Measurements from ENCODE around the gene ISG20. TPM values are rescaled to one million over a fixed set of nuclear protein-coding genes. Genes with fewer than 3 reads are reported as not detected.
A peak's percentile ranks its signal among the peaks of the same experiment; 100 is the strongest.

ISG20 gene
- total and polyA plus RNA-seq, 4 donors, result 1.4 to 7.4 (median 4.0) TPM

DNA sequence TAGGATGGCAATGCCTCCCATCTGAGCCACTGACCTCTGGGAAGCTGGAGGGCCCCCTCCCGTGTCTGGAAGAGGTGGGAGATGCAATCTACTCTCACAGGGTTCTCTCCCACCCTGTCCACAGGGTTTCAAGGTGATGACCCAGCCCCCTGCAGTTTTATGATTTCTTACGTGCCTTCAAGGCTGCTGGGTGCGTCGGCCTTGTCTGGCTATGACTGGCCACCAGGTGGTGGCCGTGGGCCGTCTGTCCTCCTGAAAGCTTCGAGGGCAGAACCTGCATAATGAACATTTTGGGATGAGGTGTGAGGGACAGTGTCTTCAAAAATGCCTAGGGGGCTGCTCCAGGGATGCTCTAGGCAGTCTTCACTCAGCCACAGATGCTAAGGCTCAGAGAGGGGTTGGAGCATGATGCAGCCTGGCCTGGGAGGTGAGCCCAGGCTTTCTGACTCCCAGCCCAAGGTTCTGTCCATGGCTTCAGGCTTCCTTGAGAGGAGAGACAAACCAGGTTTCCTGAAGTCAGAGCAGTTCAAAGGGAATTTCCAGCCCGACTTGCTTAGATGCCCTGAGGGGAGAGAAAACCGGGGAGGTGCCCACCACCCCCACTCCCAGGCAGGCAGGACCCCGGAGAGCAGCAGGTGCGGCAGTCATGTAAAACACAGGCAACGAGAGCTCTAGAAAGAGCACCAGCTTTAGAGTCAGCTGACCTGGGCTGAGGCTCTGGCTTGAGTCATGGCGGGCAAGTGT, 18.7 kb downstream of the ISG20 start:
- Histone ChIP-seq H3K4me3 (ENCODE audit: low read depth, low read length) (no peak overlapping the region), H3K9me3 (ENCODE audit: control insufficient read depth, insufficient read depth, low read length) (no peaks in the 10 kb centered on the region), H3K36me3 (ENCODE audit: control insufficient read depth, insufficient read depth, low read length) (no peaks in the 10 kb centered on the region), H3K27me3 (ENCODE audit: control insufficient read depth, insufficient read depth, low read length) (no peaks in the 10 kb centered on the region), H3K27ac (ENCODE audit: low read depth, low read length) (no peak overlapping the region), H3K4me1 (ENCODE audit: control insufficient read depth, insufficient read depth, low read length) (peaks cover 36% of the 10 kb centered on the region)
- peak in 5 of 6 donors; percentile 23 to 81 (median 39) for DNase-seq (ENCODE audit: low read depth in 4 of 6, low spot score in 6 of 6)
- 45% methylated on average over 8 of the region's 13 CpGs for WGBS (ENCODE audit: insufficient coverage)

DNA sequence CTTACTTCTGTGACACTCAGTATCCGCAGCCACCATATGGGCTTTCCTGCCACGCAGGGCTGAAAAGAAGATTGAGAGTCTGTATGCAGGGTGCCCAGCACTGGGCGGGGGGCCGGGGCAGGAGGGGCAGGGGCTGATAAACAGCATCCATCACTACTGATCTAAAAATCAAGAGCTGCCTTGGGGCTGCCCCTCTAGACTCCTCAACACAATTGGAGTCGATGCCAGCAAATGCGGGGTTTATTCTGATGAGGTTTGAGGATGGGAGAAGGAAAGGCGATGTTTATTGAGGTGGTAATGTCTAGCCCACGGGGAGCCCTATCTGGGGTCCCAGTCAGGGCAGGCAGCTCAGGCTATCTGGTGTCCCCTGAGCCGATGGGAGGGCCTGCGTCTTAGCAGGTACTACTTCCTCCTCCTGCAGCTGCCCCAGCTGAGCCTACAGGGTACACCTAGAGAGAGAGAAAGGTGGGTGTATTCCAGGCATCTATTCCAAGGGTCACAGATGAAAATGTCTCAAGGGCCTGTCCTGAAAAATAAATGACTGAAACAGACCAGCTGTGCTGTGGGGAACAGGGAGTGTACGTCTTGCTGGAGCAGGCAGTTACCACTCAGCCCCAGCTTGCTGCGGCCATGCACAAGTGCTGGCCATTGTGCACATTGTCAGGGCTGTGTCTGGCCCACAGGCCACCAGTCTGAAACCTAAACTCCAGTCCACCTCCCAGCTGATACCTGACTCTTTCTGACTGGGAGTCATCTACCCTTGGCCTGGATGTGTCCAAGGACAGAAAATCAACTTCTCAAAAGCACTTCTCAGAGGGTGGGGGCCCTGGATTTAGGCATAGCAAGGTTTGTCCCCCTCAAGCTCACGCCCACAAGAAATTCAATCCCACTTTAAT, 19.5 kb downstream of the ISG20 start:
- WGBS (ENCODE audit: insufficient coverage), result 79% methylated on average over 8 of the region's 13 CpGs
- no peak overlapping the region for H3K27ac ChIP-seq (ENCODE audit: low read depth, low read length)
- H3K36me3 ChIP-seq (ENCODE audit: control insufficient read depth, insufficient read depth, low read length), result no peaks in the 10 kb centered on the region

DNA sequence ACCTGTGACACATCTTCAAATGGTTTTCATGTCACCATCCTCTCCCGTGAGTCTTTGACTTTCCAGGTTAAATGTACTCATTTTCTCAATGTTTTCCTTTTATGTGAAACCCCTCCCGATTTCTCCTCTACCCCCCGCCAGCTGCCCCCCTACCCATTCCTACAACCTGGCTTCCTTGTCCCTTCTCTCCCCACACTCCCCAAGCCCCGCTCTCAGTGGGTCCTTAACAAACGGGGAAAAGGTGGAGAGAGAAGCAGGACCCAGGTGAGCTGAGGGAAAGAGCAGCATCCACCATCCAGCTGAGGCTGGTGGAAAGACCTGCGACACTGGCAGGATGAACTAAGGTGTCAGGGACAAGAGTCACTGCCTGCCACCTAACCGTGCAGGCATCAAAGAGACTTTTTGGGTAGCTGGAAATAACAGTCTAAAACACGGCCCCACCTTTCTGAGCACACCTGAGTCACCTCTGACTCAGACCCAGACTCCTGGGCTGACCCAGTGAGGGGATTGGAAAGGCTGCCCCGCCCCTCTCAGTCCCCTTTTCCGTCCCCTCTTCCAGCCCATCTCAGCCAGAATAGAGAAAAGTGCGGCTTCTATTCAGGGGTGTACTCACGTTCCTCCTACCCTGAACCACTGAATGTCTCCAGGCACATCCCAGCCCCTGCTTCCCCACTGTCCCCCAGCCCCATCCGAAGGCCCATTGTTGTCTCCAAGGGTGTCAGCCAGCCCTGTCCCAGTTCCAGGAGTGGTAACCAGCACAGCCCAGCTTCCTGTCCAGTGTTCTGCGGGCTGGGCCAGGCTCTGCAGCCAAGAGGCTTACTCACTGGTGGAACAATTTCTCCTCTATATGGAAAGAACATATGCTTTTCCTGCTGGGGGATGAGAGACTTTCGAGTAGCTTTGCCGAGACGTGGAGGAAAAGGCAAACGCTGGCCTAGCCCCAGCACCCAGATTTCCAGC, 20.4 kb downstream of the ISG20 start:
- WGBS (ENCODE audit: insufficient coverage), result 64% methylated on average over 13 of the region's 18 CpGs
- H3K36me3 ChIP-seq (ENCODE audit: control insufficient read depth, insufficient read depth, low read length), result no peaks in the 10 kb centered on the region
- H3K27ac ChIP-seq (ENCODE audit: low read depth, low read length), result no peak overlapping the region
- peak in 1 of 6 donors; percentile 47 for DNase-seq (ENCODE audit: low read depth in 4 of 6, low spot score in 6 of 6)
- no peaks in the 10 kb centered on the region for H3K9me3 ChIP-seq (ENCODE audit: control insufficient read depth, insufficient read depth, low read length)
- H3K4me1 ChIP-seq (ENCODE audit: control insufficient read depth, insufficient read depth, low read length), result peaks cover 28% of the 10 kb centered on the region
- H3K4me3 ChIP-seq (ENCODE audit: low read depth, low read length), result no peak overlapping the region
- no peaks in the 10 kb centered on the region for H3K27me3 ChIP-seq (ENCODE audit: control insufficient read depth, insufficient read depth, low read length)

More for the DNA sequence above, 19.5 kb downstream of the ISG20 start:
- Histone ChIP-seq H3K9me3 (ENCODE audit: control insufficient read depth, insufficient read depth, low read length) (no peaks in the 10 kb centered on the region), H3K4me3 (ENCODE audit: low read depth, low read length) (no peak overlapping the region), H3K4me1 (ENCODE audit: control insufficient read depth, insufficient read depth, low read length) (peaks cover 29% of the 10 kb centered on the region), H3K27me3 (ENCODE audit: control insufficient read depth, insufficient read depth, low read length) (no peaks in the 10 kb centered on the region)
- DNase-seq (ENCODE audit: low read depth in 4 of 6, low spot score in 6 of 6), result no peak

DNA sequence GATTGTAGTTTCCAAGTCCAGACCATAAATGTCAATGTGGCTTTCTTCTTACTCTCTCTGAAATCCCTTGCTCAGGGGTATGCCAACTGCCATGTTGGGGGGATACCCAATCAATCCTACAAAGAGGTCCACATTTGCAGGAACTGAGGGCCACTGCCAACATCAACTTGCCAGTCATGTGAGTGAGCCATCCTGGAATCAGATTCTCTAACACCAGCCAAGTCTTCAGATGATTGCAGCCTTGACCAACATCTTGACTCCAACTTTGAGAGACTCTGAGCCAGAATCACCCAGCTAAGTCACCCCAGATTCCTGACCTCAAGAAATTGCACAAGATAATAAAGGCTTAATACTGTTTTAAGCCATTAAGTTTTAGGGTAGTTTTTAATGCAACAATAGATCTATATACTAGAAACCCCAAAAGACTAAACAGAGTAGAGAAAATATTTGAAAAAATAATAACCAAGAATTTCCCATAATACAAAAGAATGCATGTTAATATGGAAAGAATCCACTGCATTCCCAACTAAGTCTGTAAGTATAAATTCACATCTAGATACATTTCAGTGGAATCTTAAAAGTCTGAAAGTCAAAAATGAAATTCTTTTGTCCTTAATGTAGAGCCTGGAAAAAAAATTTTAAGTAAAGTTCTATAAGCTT, 22.4 kb downstream of the ISG20 start:
- no peak for DNase-seq (ENCODE audit: low read depth in 4 of 6, low spot score in 6 of 6)
- H3K27ac ChIP-seq (ENCODE audit: low read depth, low read length), result no peak overlapping the region

DNA sequence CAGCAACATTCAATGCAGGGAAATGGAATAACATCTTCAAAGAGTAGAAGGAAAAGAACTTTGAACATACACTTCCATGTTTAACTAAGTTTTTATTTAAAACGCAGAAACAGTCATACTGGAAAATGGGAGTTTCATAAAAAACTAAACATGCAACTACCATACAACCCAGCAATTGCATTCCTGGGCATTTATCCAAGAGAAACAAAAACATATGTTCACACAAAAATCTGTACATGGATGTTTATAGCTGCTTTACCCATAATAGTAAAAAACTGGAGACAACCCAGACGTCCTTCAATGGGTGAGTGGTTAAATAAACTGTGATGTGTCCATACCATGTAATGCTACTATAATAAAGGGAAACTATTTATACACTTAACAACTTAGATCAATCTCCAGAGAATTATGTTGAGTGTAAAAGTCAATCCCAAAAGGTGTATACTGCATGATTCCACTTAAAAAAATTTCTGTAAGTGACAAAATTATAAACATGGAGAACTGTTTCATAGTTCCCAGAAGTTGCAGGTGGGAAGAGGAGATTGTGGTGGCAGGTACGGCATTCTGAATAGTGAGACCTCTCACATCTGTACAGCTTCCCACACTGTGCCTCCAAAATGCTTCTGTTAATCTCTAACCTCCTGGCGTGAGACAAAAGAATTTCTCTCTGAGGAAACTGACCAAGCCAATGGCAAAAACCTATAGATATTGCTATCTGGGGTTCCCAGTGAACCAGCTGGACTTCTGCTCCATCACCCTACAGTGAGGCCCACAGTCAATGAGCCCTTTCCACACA, 23.1 kb downstream of the ISG20 start:
- H3K9me3 ChIP-seq (ENCODE audit: control insufficient read depth, insufficient read depth, low read length), result no peaks in the 10 kb centered on the region
- no peaks in the 10 kb centered on the region for H3K27me3 ChIP-seq (ENCODE audit: control insufficient read depth, insufficient read depth, low read length)
- no peak overlapping the region for H3K4me3 ChIP-seq (ENCODE audit: low read depth, low read length)
- no peaks in the 10 kb centered on the region for H3K36me3 ChIP-seq (ENCODE audit: control insufficient read depth, insufficient read depth, low read length)
- 90% methylated on average over 2 of the region's 4 CpGs for WGBS (ENCODE audit: insufficient coverage)
- peaks cover 28% of the 10 kb centered on the region for H3K4me1 ChIP-seq (ENCODE audit: control insufficient read depth, insufficient read depth, low read length)
- DNase-seq (ENCODE audit: low read depth in 4 of 6, low spot score in 6 of 6), result no peak
- H3K27ac ChIP-seq (ENCODE audit: low read depth, low read length), result no peak overlapping the region

More for the DNA sequence above, 22.4 kb downstream of the ISG20 start:
- H3K27me3 ChIP-seq (ENCODE audit: control insufficient read depth, insufficient read depth, low read length), result no peaks in the 10 kb centered on the region
- no peak overlapping the region for H3K4me3 ChIP-seq (ENCODE audit: low read depth, low read length)
- no peaks in the 10 kb centered on the region for H3K9me3 ChIP-seq (ENCODE audit: control insufficient read depth, insufficient read depth, low read length)
- H3K36me3 ChIP-seq (ENCODE audit: control insufficient read depth, insufficient read depth, low read length), result no peaks in the 10 kb centered on the region
- peaks cover 28% of the 10 kb centered on the region for H3K4me1 ChIP-seq (ENCODE audit: control insufficient read depth, insufficient read depth, low read length)

DNA sequence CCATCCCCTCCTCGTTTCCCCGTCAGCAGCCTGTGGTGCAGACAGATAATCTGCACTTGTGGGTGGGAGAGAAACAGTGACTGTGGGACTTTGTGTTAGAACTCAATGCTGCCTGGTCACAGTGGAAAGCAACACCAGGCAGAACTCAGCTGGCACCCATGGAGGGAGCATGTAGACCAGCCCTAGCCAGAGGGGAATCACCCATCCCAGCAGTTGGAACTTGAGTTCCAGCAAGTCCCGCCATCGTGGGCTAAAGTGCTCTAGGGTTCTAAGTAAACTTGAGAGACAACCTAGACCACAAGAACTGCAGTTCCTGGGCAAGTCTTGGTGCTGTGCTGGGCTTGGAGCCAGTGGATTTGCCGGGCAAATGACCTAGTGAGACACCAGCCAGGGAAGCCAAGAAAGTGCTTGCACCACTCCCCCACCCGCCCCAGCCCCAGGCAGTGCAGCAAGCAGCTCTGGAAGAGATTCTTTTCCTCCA, 24.4 kb downstream of the ISG20 start:
- H3K36me3 ChIP-seq (ENCODE audit: control insufficient read depth, insufficient read depth, low read length), result no peaks in the 10 kb centered on the region
- DNase-seq (ENCODE audit: low read depth in 4 of 6, low spot score in 6 of 6), result no peak
- no peak overlapping the region for H3K4me3 ChIP-seq (ENCODE audit: low read depth, low read length)
- no peaks in the 10 kb centered on the region for H3K9me3 ChIP-seq (ENCODE audit: control insufficient read depth, insufficient read depth, low read length)
- H3K27ac ChIP-seq (ENCODE audit: low read depth, low read length), result no peak overlapping the region
- no peaks in the 10 kb centered on the region for H3K27me3 ChIP-seq (ENCODE audit: control insufficient read depth, insufficient read depth, low read length)
- 97% methylated on average over 5 of the region's 6 CpGs for WGBS (ENCODE audit: insufficient coverage)
- H3K4me1 ChIP-seq (ENCODE audit: control insufficient read depth, insufficient read depth, low read length), result peaks cover 18% of the 10 kb centered on the region

DNA sequence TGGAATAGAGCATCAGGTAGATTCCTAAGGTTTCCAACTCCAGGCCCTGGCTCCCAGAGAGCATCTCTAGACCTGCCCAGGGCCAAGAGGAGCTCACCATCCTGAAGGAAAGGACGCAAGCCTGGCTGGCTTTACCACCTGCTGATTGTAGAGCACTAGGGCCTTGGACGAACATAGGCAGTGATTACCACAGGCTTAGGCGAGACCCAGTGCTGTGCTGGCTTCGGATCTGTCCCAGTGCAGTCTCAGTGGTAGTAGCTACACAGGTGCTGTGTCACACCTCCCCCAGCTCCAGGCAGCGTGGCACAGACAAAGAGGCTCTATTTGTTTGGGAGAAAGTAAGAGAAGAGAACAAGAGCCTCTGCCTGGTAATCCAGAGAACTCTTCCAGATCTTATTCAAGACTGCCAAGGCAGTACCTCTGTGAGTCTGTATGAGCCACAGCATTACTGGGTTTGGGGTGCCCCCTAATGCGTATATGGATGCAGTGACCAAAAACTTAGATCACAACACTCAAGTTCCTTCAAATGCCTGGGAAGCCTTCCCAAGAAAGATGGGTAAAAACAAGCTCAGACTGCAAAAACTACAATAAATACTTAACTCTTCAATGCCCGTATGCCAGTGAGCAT, 25.4 kb downstream of the ISG20 start:
- H3K27ac ChIP-seq (ENCODE audit: low read depth, low read length), result no peak overlapping the region
- 85% methylated on average over 5 of the region's 7 CpGs for WGBS (ENCODE audit: insufficient coverage)
- H3K9me3 ChIP-seq (ENCODE audit: control insufficient read depth, insufficient read depth, low read length), result no peaks in the 10 kb centered on the region
- DNase-seq (ENCODE audit: low read depth in 4 of 6, low spot score in 6 of 6), result peak in 1 of 6 donors; percentile 28
- peaks cover 9% of the 10 kb centered on the region for H3K4me1 ChIP-seq (ENCODE audit: control insufficient read depth, insufficient read depth, low read length)
- no peaks in the 10 kb centered on the region for H3K27me3 ChIP-seq (ENCODE audit: control insufficient read depth, insufficient read depth, low read length)
- no peak overlapping the region for H3K4me3 ChIP-seq (ENCODE audit: low read depth, low read length)
- H3K36me3 ChIP-seq (ENCODE audit: control insufficient read depth, insufficient read depth, low read length), result no peaks in the 10 kb centered on the region

DNA sequence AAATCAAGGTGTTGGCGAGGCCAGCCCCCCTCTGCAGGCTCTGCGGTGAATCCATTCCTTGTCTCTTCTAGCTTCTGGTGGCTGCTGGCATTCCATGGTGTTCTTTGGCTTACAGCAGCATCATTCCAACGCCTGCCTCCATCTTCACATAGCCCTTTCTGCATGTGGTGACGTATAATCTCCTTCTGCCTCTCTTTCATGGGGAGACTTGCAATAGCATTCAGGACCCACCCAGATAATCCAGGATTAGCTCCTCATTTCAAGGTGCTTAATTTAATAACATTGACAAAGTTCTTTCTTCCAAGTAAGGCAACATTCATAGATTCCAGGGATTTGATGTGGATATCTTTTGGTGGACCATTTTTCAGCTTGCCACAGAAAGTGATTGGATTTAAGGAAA, 35.8 kb downstream of the ISG20 start:
- DNase-seq (ENCODE audit: low read depth in 4 of 6, low spot score in 6 of 6), result no peak
- no peak overlapping the region for H3K27ac ChIP-seq (ENCODE audit: low read depth, low read length)
- no peaks in the 10 kb centered on the region for H3K27me3 ChIP-seq (ENCODE audit: control insufficient read depth, insufficient read depth, low read length)

More for the DNA sequence above, 35.8 kb downstream of the ISG20 start:
- Histone ChIP-seq H3K4me3 (ENCODE audit: low read depth, low read length) (no peak overlapping the region), H3K36me3 (ENCODE audit: control insufficient read depth, insufficient read depth, low read length) (no peaks in the 10 kb centered on the region), H3K9me3 (ENCODE audit: control insufficient read depth, insufficient read depth, low read length) (no peaks in the 10 kb centered on the region), H3K4me1 (ENCODE audit: control insufficient read depth, insufficient read depth, low read length) (no peaks in the 10 kb centered on the region)
- 69% methylated on average over 4 of the region's 4 CpGs for WGBS (ENCODE audit: insufficient coverage)

All from spinal cord (tissue), 10 donors.